GM12878 (cell line): Measurements from ENCODE around the gene SCP2D1. TPM values are rescaled to one million over a fixed set of nuclear protein-coding genes. Genes with fewer than 3 reads are reported as not detected.

Experiments used
- ATAC-seq: fragments of 200-7000 bp; cut with Tn5 transposase; 3 replicates; pipeline ENCODE4 v1.9.1; 2020; ENCODE audit warnings: mild to moderate bottlenecking, moderate library complexity
- BruUV-seq: library from RNA; stranded (reverse); fragments of 400-500 nt; replicated peaks from 2 replicates; lab custom pipeline; 2021; lab: Mats Ljungman, UMichigan
- CTCF ChIA-PET: fragments of 300-600 bp; sonication (Branson Sonifier 250); formaldehyde crosslinking; extraction: SDS; loops from one replicate; lab custom pipeline; 2021; ENCODE audit warnings: inconsistent platforms; lab: Yijun Ruan, JAX
- POLR2A ChIA-PET: fragments of 350-600 bp; formaldehyde crosslinking; extraction: SDS; loops from one replicate; lab custom pipeline; 2021; ENCODE audit warnings: inconsistent platforms; lab: Charles Lee
- RAD21 ChIA-PET: fragments of 300-600 bp; sonication (Branson Sonifier 250); formaldehyde crosslinking; loops from one replicate; lab custom pipeline; 2023; ENCODE audit warnings: antibody characterized with exemption; ENCODE audit not compliant: unreplicated experiment; lab: Charles Lee
- SMC1A ChIA-PET: fragments of 300-600 bp; sonication (Branson Sonifier 250); formaldehyde crosslinking; loops from one replicate; lab custom pipeline; 2023; ENCODE audit not compliant: unreplicated experiment, uncharacterized antibody; lab: Charles Lee
- DNase-seq: peaks from one replicate; pipeline ENCODE4 v3.0.0-alpha.2; 2011; ENCODE audit warnings: low read depth, low spot score
- FAIRE-seq: peaks from 3 replicates; lab custom pipeline; 2011; peaks lifted over from hg19 to GRCh38; lab: Jason Lieb, UNC
- H2AFZ ChIP-seq: 2 replicates; pipeline ENCODE4 v1.6.0; 2011; ENCODE audit warnings: low read depth, low read length, control low read depth; ENCODE audit not compliant: control insufficient read depth
- H3K27ac ChIP-seq: 2 replicates; pipeline ENCODE4 v1.5.1; 2011; ENCODE audit warnings: control low read depth; ENCODE audit not compliant: control insufficient read depth, insufficient read depth
- H3K27me3 ChIP-seq, 2 experiments: replicated peaks in 1 of 2; 2 replicates each; pipeline versions ENCODE4 v1.6.0 to v1.6.1; 2011; ENCODE audit warnings: low read length in 1 of 2; ENCODE audit not compliant: control insufficient read depth in 2 of 2, insufficient read depth in 2 of 2
- H3K36me3 ChIP-seq, 2 experiments: 2 replicates each; pipeline ENCODE4 v1.5.1; 2011; ENCODE audit warnings: low read length in 1 of 2; ENCODE audit not compliant: control insufficient read depth in 2 of 2, insufficient read depth in 2 of 2
- H3K4me1 ChIP-seq: 2 replicates; pipeline ENCODE4 v1.6.1; 2011; ENCODE audit warnings: mild to moderate bottlenecking, low read length, moderate library complexity, mixed read lengths; ENCODE audit not compliant: control insufficient read depth, insufficient read depth
- H3K4me2 ChIP-seq: 2 replicates; pipeline ENCODE4 v1.6.0; 2011; ENCODE audit warnings: control low read depth; ENCODE audit not compliant: control insufficient read depth, insufficient read depth
- H3K4me3 ChIP-seq: fragments of 200-600 bp; sonication (generic); 2 replicates; pipeline ENCODE4 v1.5.1; 2016
- H3K79me2 ChIP-seq: 2 replicates; pipeline ENCODE4 v1.6.0; 2011; ENCODE audit warnings: low read length; ENCODE audit not compliant: control insufficient read depth, insufficient read depth
- H3K9ac ChIP-seq: 2 replicates; pipeline ENCODE4 v1.8.0; 2011; ENCODE audit warnings: low read length, control low read depth, mixed read lengths; ENCODE audit not compliant: control insufficient read depth, insufficient read depth
- H3K9me3 ChIP-seq: replicated peaks from 3 replicates; pipeline ENCODE4 v1.5.1; 2011; ENCODE audit warnings: mild to moderate bottlenecking, low read length; ENCODE audit not compliant: control insufficient read depth, insufficient read depth
- H4K20me1 ChIP-seq: 2 replicates; pipeline ENCODE4 v1.6.0; 2011; ENCODE audit not compliant: control insufficient read depth, insufficient read depth
- BMI1 ChIP-seq: fragments of 450-650 bp; IDR thresholded peaks from 2 replicates; pipeline ENCODE4 v1.6.1; 2016; ENCODE audit warnings: mild to moderate bottlenecking, moderate library complexity, borderline replicate concordance
- ELK1 ChIP-seq: IDR thresholded peaks from 2 replicates; pipeline ENCODE4 v1.6.1; 2012; ENCODE audit warnings: low read depth, low read length, improper control_type of control experiment
- FOXM1 ChIP-seq: IDR thresholded peaks from 2 replicates; pipeline ENCODE4 v1.6.1; 2012; ENCODE audit warnings: low read depth, mild to moderate bottlenecking, inconsistent platforms, low read length, moderate library complexity
- HDAC6 ChIP-seq: fragments of 200-600 bp; sonication (generic); IDR thresholded peaks from one replicate; pipeline ENCODE4 v1.8.0; 2017; ENCODE audit warnings: antibody characterized with exemption; ENCODE audit not compliant: unreplicated experiment
- IKZF2 ChIP-seq, 2 experiments: fragments of 450-650 bp; IDR thresholded peaks; 2 replicates each; pipeline ENCODE4 v1.6.1; 2017; ENCODE audit warnings: mild to moderate bottlenecking in 2 of 2, moderate library complexity in 2 of 2
- LARP7 ChIP-seq: fragments of 450-650 bp; IDR thresholded peaks from 2 replicates; pipeline ENCODE4 v1.6.1; 2017; ENCODE audit warnings: mild to moderate bottlenecking
- RUNX3 ChIP-seq: IDR thresholded peaks from 2 replicates; pipeline ENCODE4 v1.6.1; 2012; ENCODE audit warnings: low read length, inconsistent platforms
- SMAD5 ChIP-seq: IDR thresholded peaks from 2 replicates; pipeline ENCODE4 v1.6.1; 2016; ENCODE audit warnings: antibody characterized with exemption, low read depth
- TBL1XR1 ChIP-seq: IDR thresholded peaks from 2 replicates; pipeline ENCODE4 v1.6.1; 2012; ENCODE audit warnings: low read depth, low read length, improper control_type of control experiment
- TCF3 ChIP-seq: IDR thresholded peaks from 2 replicates; pipeline ENCODE4 v1.6.1; 2012; ENCODE audit warnings: low read depth, mild to moderate bottlenecking, low read length, borderline replicate concordance; ENCODE audit not compliant: insufficient read depth
- YBX1 ChIP-seq: fragments of 450-650 bp; IDR thresholded peaks from 2 replicates; pipeline ENCODE4 v1.6.1; 2016; ENCODE audit warnings: antibody characterized with exemption
- ZNF384 ChIP-seq: IDR thresholded peaks from 2 replicates; pipeline ENCODE4 v1.6.1; 2012; ENCODE audit warnings: low read depth, mild to moderate bottlenecking, low read length, improper control_type of control experiment, borderline replicate concordance
- ZSCAN29 ChIP-seq: fragments of 450-650 bp; IDR thresholded peaks from 2 replicates; pipeline ENCODE4 v1.6.1; 2017; ENCODE audit warnings: mild to moderate bottlenecking, moderate library complexity
- WGBS: methylation state at CpG from one replicate; pipeline ENCODE4 v1.1.6; 2016; ENCODE audit warnings: low lambda C conversion rate; ENCODE audit not compliant: insufficient replicate concordance, insufficient coverage; ENCODE audit errors: missing lambda C conversion rate; 5-methylcytosine and 5-hydroxymethylcytosine counted together
- in situ Hi-C: fragments of 300-500 bp; cut with MboI; formaldehyde crosslinking; loops from 9 replicates; pipeline ENCODE4 v1.14.3; 2018; ENCODE audit warnings: mixed read lengths
- intact Hi-C: fragments of 100-400 bp; cut with micrococcal nuclease; formaldehyde crosslinking; loops from one replicate; pipeline ENCODE4 v1.14.2; 2022; ENCODE audit not compliant: unreplicated experiment
- polyA plus RNA-seq, 11 experiments: library from polyadenylated mRNA; depleted of rRNA in 4 of 11; unstranded in 6 of 11; stranded (reverse) in 5 of 11; fragments of >200 nt; fragmentation: Nextera tagmentation in 4 of 11; fragmentation: Illumina TruSeq in 1 of 11; extraction: Ambion mirVana in 4 of 11; extraction: Trizol in 1 of 11; gene quantifications; 1 replicate in 1 of 11; 2 replicates in 10 of 11; pipeline versions ENCODE4 v1.2.1 to v1.2.3, GENCODE V29; 2011 to 2016; ENCODE audit warnings: inconsistent platforms in 2 of 11, missing spikeins in 2 of 11, low read depth in 1 of 11
- total RNA-seq, 4 experiments: library from RNA; depleted of rRNA in 3 of 4; stranded (reverse); fragments of >200 nt in 3 of 4; fragmentation: Illumina TruSeq in 1 of 4; extraction: Trizol in 1 of 4; gene quantifications; 2 replicates each; pipeline versions ENCODE4 v1.2.1 to v1.2.3, GENCODE V29; 2013 to 2021

Gene SCP2D1
- total and polyA plus RNA-seq, 10 of the 15 experiments (the other 5 are each of a cell fraction or from before 2014, with no cell fraction given): not detected

GRCh38 chr20:18845017-18845416, 31.4 kb downstream of the SCP2D1 start:
- Histone ChIP-seq H3K9me3 (no peaks in the 10 kb centered on the region), H3K36me3 (no peaks in the 10 kb centered on the region), H3K4me1 (no peaks in the 10 kb centered on the region), H3K27me3 (no peaks in the 10 kb centered on the region), H3K79me2 (no peaks in the 10 kb centered on the region), H2AFZ (no peak overlapping the region), H4K20me1 (no peaks in the 10 kb centered on the region), H3K4me2 (no peak overlapping the region), H3K9ac (no peak overlapping the region), H3K27ac (no peak overlapping the region), H3K4me3 (no peak overlapping the region)
- intact Hi-C loops (no loop called here), in situ Hi-C loops (no loop called here)
- FAIRE-seq (no peak), ATAC-seq (no peak), DNase-seq (no peak)
- ChIA-PET RAD21 (no interaction called here), CTCF (no interaction called here), SMC1A (interaction anchor here (1.5 kb wide), 1 partner anchor 18 kb away, joined by 3 read pairs; no protein-coding TSS in a partner anchor), POLR2A (no interaction called here)
- BruUV-seq: no TSS peak
- TF ChIP-seq ZSCAN29: no peak
- no peak for TF ChIP-seq ELK1
- no peak for TF ChIP-seq RUNX3
- no peak for TF ChIP-seq ZNF384
- WGBS: 49% methylated on average over 5 of the region's 5 CpGs

- no peak overlapping the region for H3K9ac ChIP-seq
- H3K36me3 ChIP-seq: no peaks in the 10 kb centered on the region
- H3K4me1 ChIP-seq: no peaks in the 10 kb centered on the region
- intact Hi-C loops (no loop called here), in situ Hi-C loops (no loop called here)
- CTCF ChIA-PET: no interaction called here
- ATAC-seq (no peak), DNase-seq (no peak), FAIRE-seq (no peak)
- no peaks in the 10 kb centered on the region for H3K79me2 ChIP-seq
- H3K9me3 ChIP-seq: no peaks in the 10 kb centered on the region; the same call in 2 of the 3 replicates
- RAD21 ChIA-PET: interaction anchor here (0.5 to 0.6 kb wide), 2 partner anchors 175 to 736 kb away, joined by 3 read pairs; no protein-coding TSS in a partner anchor
- H2AFZ ChIP-seq: no peak overlapping the region
- H3K4me3 ChIP-seq: no peak overlapping the region
- no peaks in the 10 kb centered on the region for H3K27me3 ChIP-seq
- no peak overlapping the region for H3K4me2 ChIP-seq
- POLR2A ChIA-PET: no interaction called here
- 53% methylated on average over 7 of the region's 7 CpGs for WGBS
- BruUV-seq: no TSS peak
- no peaks in the 10 kb centered on the region for H4K20me1 ChIP-seq
- no peak overlapping the region for H3K27ac ChIP-seq
- SMC1A ChIA-PET: no interaction called here
- TF ChIP-seq LARP7 (no peak), TBL1XR1 (no peak), HDAC6 (no peak), IKZF2 (IDR thresholded peaks at IDR 0.05) (no peak), BMI1 (no peak), FOXM1 (no peak), SMAD5 (no peak), TCF3 (no peak), YBX1 (no peak)
These were observed 33.7 kb downstream of the SCP2D1 start for GRCh38 chr20:18847226-18847755.
